Cardiac muscle cell (in vitro differentiated cells and primary cell): ENCODE measurements around the gene AKTIP. TPM values are rescaled to one million over a fixed set of nuclear protein-coding genes. Genes with fewer than 3 reads are reported as not detected.

Experiments used
- DNase-seq, 2 donors: peaks; one replicate each; pipeline versions ENCODE4 v3.0.0 to v3.0.0-alpha.2; 2010 to 2017; ENCODE audit warnings: low read depth in 1 of 2, low spot score in 1 of 2
- H3K27ac ChIP-seq: fragments of 200-600 bp; sonication (generic); 2 replicates; pipeline ENCODE4 v1.5.1; 2016
- H3K27me3 ChIP-seq: fragments of 200-600 bp; sonication (generic); 2 replicates; pipeline ENCODE4 v1.6.0; 2016; ENCODE audit warnings: control low read depth
- H3K36me3 ChIP-seq: fragments of 200-600 bp; sonication (generic); 2 replicates; pipeline ENCODE4 v1.5.1; 2016; ENCODE audit warnings: control low read depth
- H3K4me1 ChIP-seq: fragments of 200-600 bp; sonication (generic); 2 replicates; pipeline ENCODE4 v1.8.1; 2017; ENCODE audit warnings: low read depth, mild to moderate bottlenecking, mixed run types
- H3K4me3 ChIP-seq: fragments of 200-600 bp; sonication (generic); 2 replicates; pipeline ENCODE4 v1.5.1; 2016; ENCODE audit warnings: mild to moderate bottlenecking
- H3K9me3 ChIP-seq: fragments of 200-600 bp; sonication (generic); 2 replicates; pipeline ENCODE4 v1.5.1; 2017; ENCODE audit warnings: low read depth, mild to moderate bottlenecking, control low read depth
- CTCF ChIP-seq: IDR thresholded peaks from 2 replicates; pipeline ENCODE4 v1.5.1; 2012; ENCODE audit warnings: low read depth, mild to moderate bottlenecking, low read length
- polyA plus RNA-seq: library from polyadenylated mRNA; unstranded; fragments of >200 nt; fragmentation: Nextera tagmentation; extraction: Ambion mirVana; gene quantifications from 2 replicates; pipeline ENCODE4 v1.2.1, GENCODE V29; 2016
- total RNA-seq: library from RNA; depleted of rRNA; stranded (reverse); fragments of >200 nt; gene quantifications from 2 replicates; pipeline ENCODE4 v1.2.3, GENCODE V29; 2016

Gene AKTIP
- total and polyA plus RNA-seq, 2 experiments from 2014 or later: 33.9 to 39.4 TPM

GRCh38 chr16:53449816-53450517 lies 53.0 kb downstream of the AKTIP start:
- DNase-seq: no peak
- H3K36me3 ChIP-seq: peaks cover 37% of the 10 kb centered on the region

GRCh38 chr16:53446090-53446489 lies 56.9 kb downstream of the AKTIP start:
- TF ChIP-seq CTCF: no peak
- peaks cover 21% of the 10 kb centered on the region for H3K36me3 ChIP-seq

More at GRCh38 chr16:53449816-53450517, 53.0 kb downstream of the AKTIP start:
- Histone ChIP-seq H3K27me3 (no peaks in the 10 kb centered on the region), H3K27ac (no peak overlapping the region), H3K4me1 (no peaks in the 10 kb centered on the region), H3K4me3 (no peak overlapping the region), H3K9me3 (no peaks in the 10 kb centered on the region)
- TF ChIP-seq CTCF: no peak

DNA sequence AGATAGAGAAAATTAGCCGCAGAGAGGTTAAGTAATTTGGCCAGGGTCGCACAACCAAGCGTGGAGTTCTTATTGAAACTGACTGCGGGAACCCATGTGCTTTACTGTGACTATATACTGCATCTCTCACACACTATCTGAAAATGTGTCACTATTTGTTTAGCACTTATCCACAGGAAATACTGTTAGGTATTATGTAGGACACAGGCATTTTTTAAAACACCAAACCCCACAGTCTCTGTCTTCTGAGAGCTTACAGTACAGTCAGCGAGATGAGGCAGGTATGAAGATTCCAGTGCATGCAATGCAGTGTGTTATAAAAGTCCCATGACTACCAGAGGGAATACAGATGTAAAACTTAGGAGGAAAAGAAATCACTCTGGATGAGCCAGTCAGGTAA lies 57.5 kb downstream of the AKTIP start:
- no peaks in the 10 kb centered on the region for H3K4me1 ChIP-seq
- H3K4me3 ChIP-seq: no peak overlapping the region
- TF ChIP-seq CTCF: no peak
- peaks cover 20% of the 10 kb centered on the region for H3K36me3 ChIP-seq
- H3K27ac ChIP-seq: no peak overlapping the region
- DNase-seq: no peak
- no peaks in the 10 kb centered on the region for H3K9me3 ChIP-seq
- no peaks in the 10 kb centered on the region for H3K27me3 ChIP-seq

More at GRCh38 chr16:53446090-53446489, 56.9 kb downstream of the AKTIP start:
- Histone ChIP-seq H3K27me3 (no peaks in the 10 kb centered on the region), H3K4me1 (no peaks in the 10 kb centered on the region), H3K9me3 (no peaks in the 10 kb centered on the region), H3K27ac (no peak overlapping the region), H3K4me3 (no peak overlapping the region)
- DNase-seq: no peak

Other genes with a start within 250 kb of the AKTIP start
- 36.6 and 49.8 TPM in 2 replicates for gene RBL2, start 68.7 kb downstream of the AKTIP start, total RNA-seq
- gene RBL2, start 68.7 kb downstream of the AKTIP start, polyA plus RNA-seq: 42.5 and 43.1 TPM in 2 replicates
- gene RPGRIP1L, start 200.7 kb upstream of the AKTIP start, total RNA-seq: 11.0 and 15.2 TPM in 2 replicates
- gene RPGRIP1L, start 200.7 kb upstream of the AKTIP start, polyA plus RNA-seq: 8.0 and 10.4 TPM in 2 replicates
- 90.6 and 93.8 TPM in 2 replicates for gene FTO, start 200.9 kb upstream of the AKTIP start, total RNA-seq
- 77.7 and 116 TPM in 2 replicates for gene FTO, start 200.9 kb upstream of the AKTIP start, polyA plus RNA-seq